K562 treated with DMSO at 1 percent for 12 hours (cell line): ENCODE measurements around the gene TSLP. TPM values are rescaled to one million over a fixed set of nuclear protein-coding genes. Genes with fewer than 3 reads are reported as not detected.

Source experiments
- total RNA-seq: library from RNA; unstranded; fragments of 300-600 nt; gene quantifications from 2 replicates; pipeline ENCODE4 v1.2.3, GENCODE V29; 2022; ENCODE audit not compliant: insufficient read depth

Gene TSLP
- 1.0 and 3.7 TPM in 2 replicates for total RNA-seq

DNA sequence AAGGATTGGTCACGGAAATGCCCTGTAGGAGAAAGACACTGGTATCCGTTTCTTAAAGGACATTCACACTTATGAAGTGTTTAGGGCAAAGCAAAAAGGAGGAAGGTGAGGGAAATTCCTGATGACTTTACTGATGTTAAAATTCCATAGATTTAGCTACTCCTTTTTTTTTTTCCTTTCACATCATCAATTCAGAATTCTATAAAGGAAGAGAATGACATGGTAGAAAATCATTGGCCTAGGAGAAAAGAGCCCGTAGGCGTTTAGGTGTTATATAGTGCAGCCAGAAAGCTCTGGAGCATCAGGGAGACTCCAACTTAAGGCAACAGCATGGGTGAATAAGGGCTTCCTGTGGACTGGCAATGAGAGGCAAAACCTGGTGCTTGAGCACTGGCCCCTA is at the start of gene TSLP:
Gene TSLP (plus strand): TSS at position 301 of the 400 bp plus-strand sequence. CDS start 178 bp downstream, outside the sequence.

DNA sequence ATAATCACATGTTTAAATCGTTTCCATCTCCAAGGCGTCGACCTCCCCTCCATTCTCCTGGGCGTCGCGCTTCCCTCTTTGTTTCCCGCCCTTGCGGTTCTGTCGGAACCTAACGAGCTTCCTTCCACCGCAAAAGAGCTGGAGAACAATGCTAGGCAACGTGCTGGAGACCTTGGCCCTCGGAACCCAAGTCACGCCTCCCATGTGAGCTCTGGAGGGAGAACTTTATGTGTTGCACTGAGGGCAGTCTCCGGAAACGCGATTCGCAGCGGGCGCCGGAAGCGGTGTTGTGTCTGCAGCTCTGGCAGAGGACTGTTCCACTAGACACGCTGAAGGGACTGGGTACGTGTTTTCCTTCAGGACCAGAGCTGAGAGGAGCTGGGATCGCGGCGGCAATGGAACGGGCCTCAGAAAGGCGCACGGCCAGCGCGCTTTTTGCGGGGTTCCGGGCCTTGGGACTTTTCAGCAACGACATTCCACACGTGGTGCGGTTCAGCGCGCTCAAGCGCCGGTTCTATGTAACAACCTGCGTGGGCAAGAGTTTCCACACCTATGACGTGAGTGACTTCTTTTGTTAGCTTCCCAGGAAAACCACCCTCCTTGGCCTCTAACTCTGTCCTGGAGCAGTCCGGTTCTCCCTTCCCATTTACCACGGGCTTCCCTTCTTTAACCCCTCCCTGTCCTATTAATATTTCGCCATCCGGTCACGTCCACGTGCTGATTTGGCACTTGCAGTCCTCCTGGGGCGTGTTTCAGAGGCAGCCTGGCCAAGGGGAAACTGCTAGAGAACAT is 20.7 kb downstream of the TSLP start, which contains the start of gene WDR36:
Gene WDR36 (plus strand): TSS at position 287 of the 792 bp plus-strand sequence. CDS start 109 bp downstream, at position 396.

Other genes with a start within 250 kb of the TSLP start
- gene WDR36, start 20.6 kb downstream of the TSLP start, total RNA-seq: 2.7 and 10.1 TPM in 2 replicates
- gene CAMK4, start 152.7 kb downstream of the TSLP start, total RNA-seq: not detected in 2 replicates